HuH-7.5 (cell line): ENCODE data around the gene PGS1.
"Not testable (repeated sequence)": the region's sequence is repeated elsewhere in the genome, so short reads cannot be mapped to it uniquely, and the experiment has no call there.

Experiments
- DNase-seq: peaks from one replicate; pipeline ENCODE4 v3.0.0; 2011; ENCODE audit warnings: low spot score

PGS1 gene

DNA sequence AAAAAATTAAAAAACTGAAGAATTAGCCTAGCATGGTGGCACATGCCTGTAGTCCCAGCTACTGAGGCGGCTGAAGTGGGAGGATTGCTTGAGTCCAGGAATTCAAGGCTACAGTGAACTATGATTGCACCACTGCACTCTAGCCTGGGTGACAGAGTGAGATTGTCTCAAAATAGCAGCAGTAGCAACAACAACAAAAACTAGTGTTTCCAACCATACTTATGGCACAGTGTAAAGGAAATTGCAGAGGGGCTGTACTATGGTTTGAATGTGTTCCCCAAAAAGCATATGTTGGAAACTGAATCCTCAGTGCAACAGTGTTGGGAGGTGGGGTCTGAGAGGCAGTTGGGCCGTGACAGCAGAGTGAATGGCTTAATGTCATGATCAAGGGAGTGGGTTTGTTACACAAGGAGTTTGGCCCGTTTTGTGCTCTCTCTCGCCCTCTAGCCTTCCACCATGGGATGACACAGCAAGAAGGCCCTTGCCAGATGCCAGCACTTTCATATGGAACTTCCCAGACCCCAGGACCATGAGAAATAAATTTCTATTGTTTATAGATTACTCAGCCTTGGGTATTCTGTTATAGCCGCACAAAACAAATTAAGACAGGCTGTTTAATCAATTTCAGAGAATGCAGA, 70.0 kb downstream of the PGS1 start:
- no peak for DNase-seq

DNA sequence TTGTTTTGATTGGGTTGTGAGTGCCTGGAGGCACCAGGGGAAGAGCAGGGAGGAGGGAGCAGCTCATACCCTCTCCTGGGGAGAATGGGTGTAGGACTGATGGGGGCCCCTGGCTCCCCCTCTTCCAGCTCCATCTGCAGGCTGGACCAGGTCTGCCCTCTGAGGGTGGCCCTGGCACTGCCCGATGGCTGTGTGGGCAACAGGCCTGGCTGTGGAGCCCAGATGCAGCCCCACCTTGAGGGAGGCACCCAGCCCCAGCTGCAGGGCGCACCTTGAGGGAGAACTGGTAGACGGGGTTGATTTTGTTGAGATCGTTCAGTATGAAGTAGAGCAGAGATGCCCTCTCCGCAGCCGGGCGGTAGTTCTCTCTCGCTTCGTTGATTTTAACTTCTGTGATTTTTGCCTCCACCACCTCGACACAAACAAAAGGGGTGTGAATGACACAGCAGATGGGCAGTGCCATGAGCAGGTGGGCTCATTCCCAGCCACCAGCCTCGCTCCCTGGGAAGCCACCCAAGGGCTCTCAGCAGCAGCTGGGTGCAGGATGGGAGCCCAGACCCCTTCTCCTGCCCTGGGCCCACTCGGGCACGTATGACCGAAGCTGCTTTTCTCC, 71.6 kb downstream of the PGS1 start:
- DNase-seq, result no peak

DNA sequence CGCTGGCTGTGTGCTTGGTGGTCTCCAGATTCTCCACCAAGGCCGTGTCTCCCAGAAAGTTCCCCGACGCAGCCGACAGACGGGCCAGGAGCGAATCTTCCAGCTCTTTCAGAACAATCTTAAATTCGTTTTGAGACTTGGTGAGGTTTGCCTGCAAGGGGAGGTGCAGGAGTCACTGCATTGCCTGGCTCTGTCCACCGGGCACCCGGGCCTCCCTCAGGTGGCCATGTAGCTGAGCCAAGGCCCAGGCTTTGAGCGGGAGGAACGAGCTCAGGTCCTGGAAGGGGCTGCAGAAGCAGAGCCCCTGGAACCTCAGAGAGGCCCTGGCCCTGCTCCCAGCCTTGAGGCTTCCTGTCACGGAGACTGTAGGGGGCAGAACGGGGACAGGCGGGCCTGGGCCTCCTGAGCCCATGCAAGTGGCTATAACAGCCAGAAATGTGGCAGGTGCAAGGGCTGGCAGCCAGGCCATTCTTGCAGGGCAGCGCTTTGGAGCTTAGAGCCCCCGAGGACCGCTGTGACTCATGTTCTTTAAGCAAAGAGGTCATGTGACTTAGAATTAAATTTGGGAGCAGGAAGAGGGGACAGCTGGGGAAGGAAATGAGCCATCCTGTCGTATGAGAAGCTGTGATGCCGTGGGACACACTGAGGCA, 72.4 kb downstream of the PGS1 start:
- DNase-seq, result no peak

DNA sequence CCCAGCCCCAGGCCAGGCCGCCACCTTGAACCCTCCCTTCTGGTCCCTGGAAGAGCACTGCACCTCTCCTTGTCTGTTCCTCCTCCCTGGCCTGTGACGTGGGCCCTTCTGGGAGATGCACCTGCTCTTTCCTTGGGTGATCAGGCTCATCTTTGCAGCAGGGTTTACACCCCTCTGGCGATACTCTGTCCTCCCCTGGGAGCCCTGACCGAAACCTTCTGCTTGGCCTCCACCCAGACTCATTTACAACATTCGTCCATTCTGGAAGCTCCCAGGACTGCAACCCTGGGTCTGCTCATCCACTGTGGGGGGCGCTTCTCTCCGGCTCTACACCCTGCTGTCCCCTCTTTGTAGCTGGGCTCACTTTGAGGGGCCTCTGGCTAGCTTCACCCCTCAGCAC, 73.3 kb downstream of the PGS1 start:
- no peak for DNase-seq

DNA sequence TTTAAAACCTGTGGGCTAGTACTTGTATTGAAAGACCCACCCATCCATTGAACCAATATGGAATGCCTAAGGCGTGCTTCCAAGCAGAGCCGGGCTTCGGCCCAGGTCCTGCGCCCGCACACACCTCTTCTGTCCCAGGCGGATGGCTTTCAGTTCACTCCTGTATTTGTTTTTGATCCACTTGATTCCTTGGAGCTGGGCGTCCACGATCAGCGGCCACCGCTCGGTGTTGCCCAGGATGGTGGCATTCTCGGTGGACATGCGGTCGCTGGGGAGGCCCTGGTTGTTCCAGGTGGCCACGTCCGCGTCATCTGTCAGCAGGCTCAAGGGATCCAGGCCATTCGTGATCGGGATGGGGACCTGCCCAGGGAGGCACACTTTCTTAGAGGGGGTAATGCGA, 75.9 kb downstream of the PGS1 start:
- no peak for DNase-seq

DNA sequence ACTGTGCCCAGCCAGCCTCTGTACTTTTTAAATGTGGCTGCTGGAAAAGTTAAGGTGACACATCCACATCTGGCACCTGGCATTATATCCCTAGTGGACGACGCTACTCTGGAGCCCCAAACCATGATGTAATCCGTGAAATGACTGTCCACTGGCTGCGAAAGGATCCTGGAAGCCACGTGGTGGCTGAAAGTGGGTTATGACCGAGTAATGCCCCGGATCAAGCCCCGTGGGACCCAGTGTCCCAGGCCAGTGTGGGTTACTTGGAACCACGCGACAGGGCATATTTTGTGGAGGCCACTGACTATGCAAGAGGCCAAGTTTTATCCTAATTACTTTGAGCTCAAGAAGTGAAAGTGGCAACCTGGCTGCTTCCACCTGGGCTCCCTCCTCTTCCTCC, 79.6 kb downstream of the PGS1 start:
- no peak for DNase-seq

DNA sequence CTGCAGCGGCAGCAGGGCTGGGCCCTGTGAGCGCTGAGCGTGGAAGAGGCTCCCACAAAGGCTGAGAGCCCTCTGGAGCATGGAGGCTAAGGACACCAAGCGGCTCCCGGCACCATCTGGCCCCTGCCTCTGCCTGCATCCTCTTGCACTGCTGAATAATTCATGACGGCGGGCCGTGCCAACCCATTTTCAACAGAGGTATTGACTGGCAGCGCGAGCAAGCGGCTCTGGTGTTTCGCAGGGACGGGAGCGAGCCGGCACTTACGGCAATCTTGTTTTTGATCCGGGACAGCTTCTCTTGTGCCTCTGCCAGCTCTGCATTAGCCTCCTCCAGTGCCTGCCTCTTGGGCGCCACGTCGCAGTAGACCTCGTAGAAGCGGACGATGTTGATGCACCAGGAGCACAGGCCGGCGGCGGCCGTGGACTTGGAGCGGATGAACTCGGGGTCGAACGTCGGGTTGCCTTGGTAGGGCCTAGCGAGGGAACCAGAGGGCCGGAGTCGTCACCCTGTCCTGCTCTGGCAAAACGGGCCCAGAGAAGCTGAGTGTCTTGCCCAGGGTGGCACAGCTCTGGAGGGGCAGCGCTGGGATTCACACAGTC, 80.4 kb downstream of the PGS1 start:
- no peak for DNase-seq

DNA sequence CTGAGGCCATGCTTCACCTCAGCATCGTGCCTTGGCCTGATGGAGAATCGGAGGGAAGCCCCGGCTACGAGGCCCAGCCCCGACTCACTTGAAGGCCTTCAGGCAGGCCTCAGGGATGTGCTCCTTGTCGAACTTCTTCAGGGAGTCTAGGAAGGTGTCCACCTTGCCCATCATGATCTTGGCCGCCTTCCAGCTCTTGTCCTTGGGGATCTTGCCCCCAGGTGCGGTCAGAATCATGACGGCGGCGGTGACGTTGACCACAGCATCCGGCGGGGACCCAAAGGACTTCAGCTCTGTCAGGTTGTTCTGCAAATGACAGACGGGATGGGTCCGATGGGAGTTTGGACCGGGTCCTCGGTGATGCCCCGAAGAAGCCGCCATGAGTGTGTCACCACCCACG, 81.2 kb downstream of the PGS1 start:
- DNase-seq, result no peak

DNA sequence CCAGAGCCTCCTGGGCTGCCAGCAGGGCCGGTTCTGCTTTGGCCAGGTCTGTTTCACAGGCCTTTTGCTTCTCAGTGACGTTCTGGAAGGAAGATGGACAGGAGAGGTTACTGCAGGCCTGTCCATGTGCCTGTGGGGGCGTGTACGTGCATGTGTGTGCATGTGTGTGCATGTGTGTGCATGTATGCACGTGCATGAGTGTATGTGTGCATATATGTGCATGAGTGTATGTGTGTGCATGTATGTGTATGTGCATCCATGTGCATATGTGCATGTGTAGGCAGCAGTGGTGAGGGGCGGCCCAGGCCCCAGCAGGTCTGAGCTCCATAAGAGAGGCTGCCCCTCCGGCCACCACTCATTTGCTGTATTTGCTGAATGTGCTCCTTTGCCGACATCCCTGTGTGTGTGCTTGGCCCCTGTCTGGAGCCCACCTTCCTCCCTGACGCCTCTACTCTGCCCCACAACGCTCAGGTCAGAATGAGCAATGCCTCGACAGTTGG, 81.8 kb downstream of the PGS1 start:
- no peak for DNase-seq

DNA sequence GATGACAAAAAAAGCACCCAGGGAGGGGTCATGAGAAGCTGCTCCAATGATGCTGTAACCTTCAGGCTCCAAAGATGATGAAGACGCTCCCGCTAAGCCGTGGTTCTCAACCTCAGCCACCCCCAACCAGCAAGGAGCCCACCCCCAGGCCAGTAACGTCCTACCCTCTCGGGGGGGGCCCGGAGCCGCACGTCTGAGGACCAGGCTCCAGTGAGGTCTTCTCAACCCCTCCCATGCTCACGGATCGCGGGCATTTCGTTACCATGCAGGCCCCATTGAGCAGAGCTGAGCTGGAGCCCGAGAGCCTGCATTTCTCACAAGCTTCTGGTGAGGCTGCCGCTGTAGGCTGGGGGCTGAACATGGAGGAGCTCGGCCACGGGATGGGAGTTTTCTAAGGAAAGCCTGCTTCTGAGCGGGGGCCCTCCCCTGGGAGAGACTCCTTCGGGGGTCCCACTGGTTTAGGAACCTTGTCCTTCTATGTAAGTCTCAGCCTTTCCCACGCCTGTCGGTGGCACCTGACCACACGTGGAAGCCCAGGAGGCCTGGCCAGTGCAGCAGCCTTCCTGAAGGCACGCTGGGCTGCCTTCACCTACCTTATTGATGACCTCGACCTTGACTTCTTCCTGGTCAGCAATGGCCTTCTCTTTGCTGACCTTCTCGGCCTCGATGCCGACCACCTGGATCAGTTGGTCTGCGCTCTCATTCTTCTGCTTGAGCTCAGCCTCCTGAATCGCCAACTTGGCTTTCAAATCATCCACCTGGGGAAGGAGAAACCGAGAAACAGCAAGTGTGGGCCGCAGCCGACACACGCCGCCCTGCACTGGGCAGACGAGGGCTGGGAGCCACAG, 82.7 kb downstream of the PGS1 start:
- no peak for DNase-seq

DNA sequence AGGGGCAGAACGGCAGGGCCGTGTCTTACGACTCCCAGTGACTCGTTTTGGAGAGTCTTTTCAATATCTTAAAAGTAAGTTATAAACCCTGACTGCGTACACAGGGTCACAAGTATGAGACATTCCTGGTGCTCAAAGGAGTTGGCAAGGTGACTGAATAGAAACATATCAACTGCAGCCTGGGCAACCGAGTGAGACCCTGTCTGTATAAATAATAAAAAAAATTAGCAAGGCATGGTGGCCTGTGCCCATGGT, 83.3 kb downstream of the PGS1 start:
- no peak for DNase-seq

DNA sequence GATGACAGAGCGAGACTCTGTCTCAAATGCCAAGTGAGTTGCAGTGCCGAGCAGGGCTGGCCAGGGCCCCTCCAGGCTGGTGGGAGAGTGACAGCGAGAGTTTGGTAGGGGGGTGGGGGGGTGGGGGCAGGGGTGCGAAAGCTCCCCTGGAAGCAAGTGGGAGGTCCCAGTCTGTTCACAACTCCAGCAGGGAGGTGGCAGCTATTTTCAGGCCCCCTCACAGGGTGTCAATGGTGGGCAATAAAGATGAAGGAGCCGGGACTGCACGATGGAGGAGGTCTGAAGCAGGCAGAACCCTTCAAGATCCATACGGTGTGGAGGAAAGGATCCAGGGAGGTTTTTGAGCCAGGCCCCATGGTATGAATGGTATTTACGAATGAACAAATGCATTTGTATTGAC, 83.7 kb downstream of the PGS1 start:
- no peak for DNase-seq

DNA sequence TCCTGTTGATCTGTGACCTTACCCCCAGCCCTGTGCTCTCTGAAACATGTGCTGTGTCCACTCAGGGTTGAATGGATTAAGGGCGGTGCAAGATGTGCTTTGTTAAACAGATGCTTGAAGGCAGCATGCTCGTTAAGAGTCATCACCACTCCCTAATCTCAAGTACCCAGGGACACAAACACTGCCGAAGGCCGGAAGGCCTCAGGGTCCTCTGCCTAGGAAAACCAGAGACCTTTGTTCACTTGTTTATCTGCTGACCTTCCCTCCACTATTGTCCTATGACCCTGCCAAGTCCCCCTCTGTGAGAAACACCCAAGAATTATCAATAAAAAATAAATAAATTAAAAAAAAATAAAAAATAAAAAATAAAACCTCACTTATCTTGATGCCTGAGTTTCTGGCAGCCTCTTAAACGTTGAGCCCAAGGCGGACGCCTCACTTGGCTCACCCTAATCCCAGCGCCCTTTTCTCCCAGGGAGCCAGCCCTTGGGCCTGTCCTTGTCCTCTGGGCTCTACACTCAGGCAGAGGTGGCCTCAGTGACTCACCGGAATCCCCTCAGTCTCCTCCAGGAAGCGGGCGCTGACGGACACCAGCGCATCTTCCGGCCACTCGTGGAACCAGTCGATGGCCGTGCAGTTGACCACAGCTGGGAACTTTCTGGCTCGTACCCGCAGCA, 87.8 kb downstream of the PGS1 start:
- not testable (repeated sequence) for DNase-seq

DNA sequence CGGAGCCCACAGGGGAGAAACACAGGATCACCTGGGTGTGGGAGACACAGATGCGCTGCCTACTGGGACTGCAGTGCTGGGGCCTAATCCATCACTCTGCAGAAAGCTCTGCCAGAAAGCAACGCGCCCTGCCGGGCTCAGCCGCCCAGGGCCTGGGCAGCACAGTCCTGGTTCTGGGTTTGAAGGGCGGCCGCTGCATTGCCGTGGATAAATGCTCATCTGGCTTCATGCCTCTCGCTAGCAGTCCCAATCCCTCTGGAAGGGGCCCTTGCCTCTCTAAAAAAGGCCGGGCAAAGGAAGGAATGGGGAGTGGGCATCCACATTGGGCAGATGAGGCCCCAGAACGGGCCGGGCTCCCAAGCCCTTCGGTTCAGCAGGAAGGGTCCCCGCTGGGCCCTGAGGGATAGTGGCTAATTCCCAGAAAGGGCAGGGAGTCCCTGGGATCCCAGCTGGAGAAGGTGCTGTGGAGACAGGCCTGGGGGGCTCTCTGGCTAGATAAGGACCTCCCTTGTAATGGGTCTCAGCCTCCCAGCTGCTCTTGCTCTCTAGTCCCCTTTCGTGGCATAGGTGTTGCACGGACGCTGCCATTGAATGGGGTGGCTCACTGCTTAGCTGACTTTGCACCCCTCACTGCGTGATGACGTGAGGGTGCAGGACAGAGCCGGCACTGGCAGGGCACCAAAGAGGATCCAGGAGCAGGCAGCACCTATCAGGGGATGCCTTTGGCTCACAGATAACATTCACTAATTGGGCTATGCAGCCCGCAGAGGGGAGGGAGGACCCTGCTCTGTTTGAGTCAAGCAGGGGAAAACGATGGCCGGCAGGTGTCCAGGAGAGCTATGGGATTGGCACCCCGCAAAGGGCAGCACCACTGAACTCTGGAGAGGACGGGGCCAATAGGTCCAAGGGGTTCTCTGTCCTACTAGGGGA, 88.6 kb downstream of the PGS1 start:
- no peak for DNase-seq

DNA sequence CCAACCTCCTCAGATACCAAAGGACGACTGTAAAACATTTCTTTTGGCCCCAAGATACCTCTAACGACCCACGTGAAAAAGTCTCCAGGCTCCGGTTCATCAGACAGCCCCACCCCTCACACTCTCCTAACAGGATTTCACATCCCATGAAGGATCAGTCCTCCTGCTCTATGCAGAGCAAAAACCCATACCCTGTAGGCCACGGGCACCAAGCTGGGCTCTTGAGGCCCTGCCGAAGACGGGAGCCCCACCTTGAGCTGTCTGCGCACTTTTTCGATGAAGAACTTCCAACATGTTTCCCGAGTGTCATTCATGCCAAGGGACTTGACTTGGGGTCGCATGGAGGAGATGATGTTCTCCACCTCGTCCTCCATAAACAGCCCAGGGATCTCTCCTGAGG, 89.9 kb downstream of the PGS1 start:
- no peak for DNase-seq

DNA sequence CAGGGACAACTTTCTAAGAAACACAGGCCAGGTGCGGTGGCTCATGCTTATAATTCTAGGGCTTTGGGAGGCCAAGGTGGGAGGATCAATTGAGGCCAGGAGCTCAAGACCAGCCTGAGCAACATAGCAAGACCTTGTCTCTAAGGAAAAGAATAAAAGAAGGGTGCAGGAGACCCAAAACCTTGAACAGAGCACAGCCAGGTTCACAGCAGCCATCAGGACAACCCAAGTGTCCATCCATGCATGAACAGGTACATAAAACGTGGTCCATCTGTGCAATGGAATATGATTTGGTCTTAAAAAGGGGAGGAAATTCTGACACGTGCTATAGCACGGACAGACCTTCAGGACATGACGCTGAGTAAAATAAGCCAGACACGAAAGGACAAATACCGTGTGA, 91.0 kb downstream of the PGS1 start:
- no peak for DNase-seq

DNA sequence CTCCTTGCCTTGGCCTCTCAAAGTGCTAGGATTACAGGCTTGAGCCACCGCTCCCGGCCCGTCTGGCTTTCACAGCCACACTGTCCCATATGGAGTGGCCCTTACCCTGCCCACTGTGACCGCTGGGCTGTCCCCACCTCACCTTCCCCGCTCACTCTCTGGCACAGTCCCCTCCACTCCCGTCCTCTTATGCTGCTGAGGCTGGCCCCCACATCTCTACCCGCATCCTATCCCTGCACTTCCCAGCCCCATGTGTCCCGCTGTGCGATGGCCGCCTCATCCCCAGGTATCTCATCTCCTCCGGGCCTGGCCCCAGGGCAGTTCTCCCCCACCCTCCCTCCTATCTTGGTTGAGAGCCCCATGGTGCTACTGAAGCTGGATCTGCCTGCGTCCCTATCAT, 93.2 kb downstream of the PGS1 start:
- no peak for DNase-seq

DNA sequence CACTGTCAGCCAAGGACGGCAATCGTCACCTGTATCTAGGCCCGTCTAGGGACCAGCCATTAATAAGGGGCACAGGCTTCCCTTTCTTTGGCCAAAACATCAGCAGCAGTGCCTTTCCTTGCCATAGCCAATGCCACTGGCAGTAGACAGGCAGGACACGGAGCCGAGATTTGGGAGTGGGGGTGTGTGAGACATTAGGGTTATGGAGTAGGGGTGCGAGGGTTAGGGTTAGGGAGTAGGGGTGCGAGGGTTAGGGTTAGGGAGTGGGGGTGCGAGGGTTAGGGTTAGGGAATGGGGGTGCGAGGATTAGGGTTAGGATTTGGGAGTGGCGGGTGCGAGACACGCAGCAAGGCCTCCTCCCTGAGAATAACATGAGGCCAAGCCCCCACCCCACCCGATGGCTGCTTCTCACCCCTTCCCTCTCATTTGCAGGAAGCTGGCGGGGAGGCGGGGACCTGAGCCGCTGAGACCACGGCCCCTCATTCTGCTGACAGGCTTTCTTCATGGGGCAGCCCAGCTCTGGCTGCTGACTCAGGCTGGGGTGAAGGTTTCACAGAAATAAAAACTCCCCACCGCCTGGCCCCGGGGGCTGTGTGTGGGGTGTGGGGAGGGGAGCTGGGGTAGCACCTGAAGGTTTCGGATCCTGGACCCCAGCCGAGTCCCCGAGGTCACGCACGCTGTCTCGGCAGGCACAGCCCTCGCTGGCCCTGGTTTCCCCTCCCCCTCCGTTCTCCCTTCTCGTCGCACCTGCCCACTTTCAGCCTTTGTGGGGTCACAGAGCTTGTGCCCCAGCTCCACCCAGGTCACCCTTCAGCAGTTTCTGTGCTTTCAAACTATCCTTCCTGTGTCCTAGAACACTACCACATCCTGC, 93.8 kb downstream of the PGS1 start:
- no peak for DNase-seq

DNA sequence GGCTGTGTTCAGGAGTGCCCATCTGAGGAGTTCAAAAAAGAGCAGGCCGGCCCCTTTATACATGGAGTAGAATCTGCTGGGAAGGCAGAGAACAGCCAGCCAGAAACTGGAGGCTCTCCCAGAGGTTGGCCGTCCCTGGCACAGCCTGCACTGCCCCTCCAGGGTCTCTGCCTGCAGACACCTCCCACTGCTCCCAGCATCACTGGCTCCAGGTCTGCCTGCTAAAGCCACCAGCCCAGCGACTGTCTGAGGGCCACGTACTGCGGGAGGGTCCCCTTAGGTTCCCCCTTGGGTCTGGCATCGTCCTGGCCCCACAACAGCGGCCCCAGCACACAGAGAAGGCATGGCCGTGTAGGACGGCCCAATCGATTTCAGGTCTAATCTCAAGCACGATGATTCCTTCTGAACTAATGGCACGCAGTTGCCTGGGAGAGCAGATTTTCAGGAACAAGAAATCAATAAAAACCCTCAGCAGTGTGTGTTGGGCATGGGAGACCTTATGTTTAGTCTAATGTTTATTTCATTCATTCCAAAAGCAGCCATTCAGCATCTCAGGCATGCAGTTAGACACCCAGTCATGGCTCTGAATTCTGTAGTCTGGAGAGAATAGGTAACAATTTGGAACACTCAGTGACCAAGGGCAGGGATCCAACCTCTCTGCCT, 95.6 kb downstream of the PGS1 start:
- DNase-seq, result no peak
